ENCODE data around the gene PHF12.

PHF12 gene

DNA sequence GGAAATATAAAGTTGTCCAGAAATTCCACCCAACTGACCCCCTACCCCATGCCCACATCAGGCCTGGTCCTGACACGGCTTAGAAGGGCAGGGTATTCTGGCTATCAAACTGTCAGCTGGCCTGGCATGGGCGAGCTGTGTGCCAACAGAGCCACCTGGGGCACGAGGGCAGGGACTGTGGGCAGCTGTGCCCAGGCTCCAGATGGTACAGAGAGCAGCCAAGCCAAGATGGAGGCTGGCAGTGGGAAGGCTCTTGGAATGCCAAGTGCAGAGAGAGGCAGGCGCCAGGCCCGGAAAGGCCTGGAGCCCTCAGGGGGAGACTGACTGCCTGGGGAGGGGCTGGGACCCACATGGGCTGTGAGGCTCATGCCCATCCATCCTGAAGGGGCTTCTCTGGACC is 24.3 kb upstream of the PHF12 start:
- DNase-seq (ENCODE audit: low spot score), result no peak
- no peak for TF ChIP-seq CTCF (IDR thresholded peaks at IDR 0.05)
- Histone ChIP-seq H3K4me3 (no peak overlapping the region), H3K27ac (no peak overlapping the region)

GRCh38 chr17:28975031-28975430 is 23.7 kb upstream of the PHF12 start:
- H3K27ac ChIP-seq, result no peak overlapping the region
- TF ChIP-seq CTCF (IDR thresholded peaks at IDR 0.05), result no peak
- no peak overlapping the region for H3K4me3 ChIP-seq
- DNase-seq (ENCODE audit: low spot score), result no peak

GRCh38 chr17:28974451-28974850 is 23.1 kb upstream of the PHF12 start:
- no peak for TF ChIP-seq CTCF (IDR thresholded peaks at IDR 0.05)

DNA sequence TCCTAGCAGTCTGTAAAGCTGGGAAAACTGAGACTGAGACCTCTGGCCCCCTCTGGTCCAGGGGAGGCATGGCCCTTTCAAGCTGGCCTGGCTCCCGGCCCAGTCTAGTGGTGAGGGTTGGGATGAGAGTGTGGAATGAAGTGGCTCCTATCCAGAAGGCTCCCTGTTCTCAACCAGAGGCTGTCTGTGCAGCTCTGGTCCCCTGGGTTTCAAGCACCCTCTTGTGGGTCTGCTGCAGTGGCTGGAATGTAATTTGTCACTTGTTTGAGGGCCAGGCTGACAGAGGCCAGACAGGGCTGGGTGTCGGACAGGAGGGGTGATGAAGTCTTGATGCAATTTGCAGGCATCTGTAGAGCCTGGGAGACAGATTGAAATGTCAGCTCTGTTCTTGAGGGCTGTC is 22.1 kb upstream of the PHF12 start:
- Histone ChIP-seq H3K4me3 (no peak overlapping the region), H3K27ac (no peak overlapping the region)
- no peak for DNase-seq (ENCODE audit: low spot score)
- no peak for TF ChIP-seq CTCF (IDR thresholded peaks at IDR 0.05)

More at GRCh38 chr17:28974451-28974850, 23.1 kb upstream of the PHF12 start:
- no peak overlapping the region for H3K27ac ChIP-seq
- H3K4me3 ChIP-seq, result no peak overlapping the region
- no peak for DNase-seq (ENCODE audit: low spot score)

GRCh38 chr17:28972437-28972836 is 21.1 kb upstream of the PHF12 start:
- no peak for TF ChIP-seq CTCF (IDR thresholded peaks at IDR 0.05)
- DNase-seq (ENCODE audit: low spot score), result no peak

DNA sequence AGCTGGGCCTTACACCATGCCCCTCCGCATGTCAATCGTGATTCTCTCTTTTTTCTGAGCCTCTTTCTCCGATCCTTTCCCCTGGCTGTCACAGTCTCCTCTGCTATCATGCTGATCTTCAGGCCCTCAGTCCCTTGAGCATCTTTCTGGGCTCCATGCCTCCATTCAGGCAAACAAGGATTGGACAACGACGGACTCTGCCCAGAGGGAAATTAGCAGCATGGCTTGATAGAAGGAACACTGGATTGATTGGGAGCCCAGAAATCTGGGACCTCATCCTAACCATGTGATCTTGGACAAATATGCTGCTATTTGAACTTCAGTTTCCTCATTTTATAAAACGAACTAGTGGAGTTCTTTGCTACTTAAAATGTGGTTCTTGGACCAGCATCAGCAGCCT is 19.6 kb upstream of the PHF12 start:
- DNase-seq (ENCODE audit: low spot score), result no peak
- H3K27ac ChIP-seq, result no peak overlapping the region
- no peak overlapping the region for H3K4me3 ChIP-seq
- no peak for TF ChIP-seq CTCF (IDR thresholded peaks at IDR 0.05)

More at GRCh38 chr17:28972437-28972836, 21.1 kb upstream of the PHF12 start:
- no peak overlapping the region for H3K4me3 ChIP-seq
- no peak overlapping the region for H3K27ac ChIP-seq

GRCh38 chr17:28969706-28970393 is 18.5 kb upstream of the PHF12 start:
- no peak for DNase-seq (ENCODE audit: low spot score)
- no peak overlapping the region for H3K4me3 ChIP-seq
- no peak for TF ChIP-seq CTCF (IDR thresholded peaks at IDR 0.05)
- H3K27ac ChIP-seq, result no peak overlapping the region

All from coronary artery (tissue), 2 donors.